ENCODE data around the gene OR8A1. TPM values are rescaled to one million over a fixed set of nuclear protein-coding genes. Genes with fewer than 3 reads are reported as not detected.
A peak's percentile ranks its signal among the peaks of the same experiment; 100 is the strongest.

The OR8A1 gene
- total RNA-seq = not detected
- long read RNA-seq = 0 reads

GRCh38 chr11:124569697-124570096, at the start of gene OR8A1:
TSS of gene OR8A1 (plus strand) at chr11:124569997. CDS start at chr11:124570120, 123 bp downstream.
- intact Hi-C loops (cut with micrococcal nuclease) = no loop called here
- no peak for ATAC-seq
- DNase-seq = no peak

GRCh38 chr11:124520550-124520854, 49.3 kb upstream of the OR8A1 start:
- no peak for DNase-seq
- ATAC-seq = no peak
- intact Hi-C loops (cut with micrococcal nuclease) = no loop called here

DNA sequence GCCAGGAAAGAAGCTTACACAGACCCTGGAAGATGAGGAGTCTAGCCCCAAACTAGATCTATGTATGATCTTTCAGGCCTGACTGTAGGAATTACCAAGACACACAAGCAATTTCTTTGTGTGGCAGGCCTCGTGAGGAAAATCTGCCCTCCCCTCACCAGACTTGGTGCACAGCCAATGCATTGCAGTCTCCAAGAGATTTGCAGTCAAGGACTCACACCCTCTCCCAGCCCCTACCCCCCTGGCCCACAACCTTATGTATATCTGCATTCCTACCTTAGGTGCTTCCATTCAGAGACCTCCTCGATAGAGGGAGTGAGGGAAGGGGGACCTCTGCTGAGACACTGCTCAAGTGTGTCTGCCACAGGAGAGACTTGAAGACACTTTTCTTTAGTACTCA, 36.2 kb upstream of the OR8A1 start:
- intact Hi-C loops (cut with micrococcal nuclease) = no loop called here
- no peak for ATAC-seq
- no peak for DNase-seq

DNA sequence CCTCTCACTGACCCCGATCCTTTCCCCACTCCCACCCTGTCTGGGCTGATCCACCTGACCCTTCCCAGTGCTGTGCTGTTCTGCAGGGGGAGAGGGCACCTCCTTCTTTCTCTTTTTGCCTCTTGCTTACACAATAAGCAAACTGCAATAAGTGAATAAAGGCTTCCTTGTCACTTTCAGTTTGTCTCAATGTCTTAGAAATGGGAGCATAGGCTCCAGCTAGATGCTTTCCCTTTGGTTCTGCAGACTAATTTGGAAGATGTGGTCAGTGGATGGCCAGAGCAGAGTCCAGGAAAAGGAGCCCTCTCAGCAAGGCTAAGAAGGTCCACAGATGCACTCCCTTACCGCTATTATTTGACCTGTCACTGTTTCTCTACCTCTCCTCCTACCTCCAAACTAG, 35.7 kb upstream of the OR8A1 start:
- intact Hi-C loops (cut with micrococcal nuclease) = no loop called here
- DNase-seq (no peak), ATAC-seq (no peak)

GRCh38 chr11:124535552-124536232, 34.1 kb upstream of the OR8A1 start:
- no peak for DNase-seq

GRCh38 chr11:124536520-124536919, 33.3 kb upstream of the OR8A1 start:
- DNase-seq (peak; percentile 46), ATAC-seq (peak; percentile 88)
- intact Hi-C loops (cut with micrococcal nuclease) = loop anchor here (2.0 kb wide), 1 partner anchor 66 kb away; no protein-coding TSS in a partner anchor

More at GRCh38 chr11:124535552-124536232, 34.1 kb upstream of the OR8A1 start:
- intact Hi-C loops (cut with micrococcal nuclease) = loop anchor here (2.0 kb wide), 1 partner anchor 65 kb away; no protein-coding TSS in a partner anchor
- ATAC-seq = no peak

DNA sequence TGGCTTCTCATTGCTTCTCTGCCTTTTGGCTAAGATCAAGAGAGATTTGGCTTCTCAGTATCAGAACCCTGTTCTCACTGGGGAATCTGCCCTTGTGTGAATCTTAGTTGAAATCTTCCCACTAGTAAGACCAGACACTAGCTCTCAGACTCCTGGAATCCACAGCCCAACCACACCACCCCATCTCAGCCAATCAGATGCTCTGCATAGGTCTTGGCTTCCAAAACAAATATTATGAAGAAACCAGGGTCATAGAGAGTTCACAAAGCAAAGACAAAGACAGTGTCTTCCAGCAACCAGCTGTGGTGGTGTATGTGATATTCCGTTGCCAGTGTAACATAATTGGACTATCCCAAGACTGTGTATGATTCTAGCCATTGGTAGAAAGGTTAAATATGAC, 31.8 kb upstream of the OR8A1 start:
- ATAC-seq (peak; percentile 93), DNase-seq (no peak)
- intact Hi-C loops (cut with micrococcal nuclease) = no loop called here

- intact Hi-C loops (cut with micrococcal nuclease) = no loop called here
These were observed 28.6 kb upstream of the OR8A1 start for GRCh38 chr11:124541204-124541603.

DNA sequence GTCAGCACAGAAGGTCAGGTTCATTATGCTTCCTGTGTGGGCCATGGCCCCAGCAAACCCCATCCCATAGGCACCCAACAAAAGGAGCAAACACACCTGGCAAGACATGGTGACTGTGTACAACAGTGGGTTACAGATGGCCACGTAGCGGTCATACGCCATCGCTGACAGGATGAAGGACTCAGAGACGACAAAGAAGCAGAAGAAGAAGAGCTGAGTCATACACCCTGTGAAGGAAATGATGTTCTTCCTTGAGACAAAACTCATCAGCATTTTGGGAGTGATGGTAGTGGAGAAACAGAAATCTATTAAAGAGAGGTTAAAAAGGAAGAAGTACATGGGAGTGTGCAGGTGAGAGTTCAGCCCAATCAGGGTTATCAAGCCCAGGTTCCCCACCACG, 26.7 kb upstream of the OR8A1 start:
- no peak for ATAC-seq
- intact Hi-C loops (cut with micrococcal nuclease) = no loop called here

More at GRCh38 chr11:124541204-124541603, 28.6 kb upstream of the OR8A1 start:
- ATAC-seq = no peak
- DNase-seq = no peak

GRCh38 chr11:124543554-124543953, 26.2 kb upstream of the OR8A1 start, which contains the start of gene OR8B12:
TSS of gene OR8B12 (minus strand) at chr11:124543654. CDS start at chr11:124543654, 0 bp downstream.
- DNase-seq = no peak
- no peak for ATAC-seq
- intact Hi-C loops (cut with micrococcal nuclease) = no loop called here

More for the DNA sequence above, 26.7 kb upstream of the OR8A1 start:
- no peak for DNase-seq

DNA sequence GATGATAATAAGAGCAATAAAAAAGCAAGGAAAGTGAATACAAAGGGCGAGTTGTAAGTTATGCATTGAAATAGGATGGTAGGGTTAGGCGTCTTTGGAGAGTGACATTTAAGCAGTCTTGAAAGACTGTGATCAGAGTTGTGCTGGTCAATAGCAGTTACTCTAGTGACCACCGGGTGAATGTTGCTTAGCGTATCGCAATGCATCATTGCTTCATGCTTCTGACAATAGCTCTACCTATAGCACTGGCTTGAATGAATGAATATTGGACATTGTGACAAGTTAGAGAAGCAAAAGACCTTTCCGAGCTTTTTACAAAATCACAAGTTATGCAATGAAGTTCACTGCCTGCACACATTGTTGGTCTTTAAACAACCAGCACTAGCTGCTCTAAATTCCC, 18.6 kb upstream of the OR8A1 start:
- DNase-seq (no peak), ATAC-seq (no peak)
- intact Hi-C loops (cut with micrococcal nuclease) = no loop called here

- no peak for ATAC-seq
- intact Hi-C loops (cut with micrococcal nuclease) = no loop called here
- DNase-seq = no peak
These were observed 17.8 kb upstream of the OR8A1 start for GRCh38 chr11:124551987-124552386.

- DNase-seq = no peak
- intact Hi-C loops (cut with micrococcal nuclease) = no loop called here
These were observed 13.0 kb upstream of the OR8A1 start for GRCh38 chr11:124556828-124557227.

GRCh38 chr11:124570160-124570559, 363 bp downstream of the OR8A1 start:
- intact Hi-C loops (cut with micrococcal nuclease) = no loop called here
- DNase-seq (no peak), ATAC-seq (no peak)

More at GRCh38 chr11:124556828-124557227, 13.0 kb upstream of the OR8A1 start:
- no peak for ATAC-seq

DNA sequence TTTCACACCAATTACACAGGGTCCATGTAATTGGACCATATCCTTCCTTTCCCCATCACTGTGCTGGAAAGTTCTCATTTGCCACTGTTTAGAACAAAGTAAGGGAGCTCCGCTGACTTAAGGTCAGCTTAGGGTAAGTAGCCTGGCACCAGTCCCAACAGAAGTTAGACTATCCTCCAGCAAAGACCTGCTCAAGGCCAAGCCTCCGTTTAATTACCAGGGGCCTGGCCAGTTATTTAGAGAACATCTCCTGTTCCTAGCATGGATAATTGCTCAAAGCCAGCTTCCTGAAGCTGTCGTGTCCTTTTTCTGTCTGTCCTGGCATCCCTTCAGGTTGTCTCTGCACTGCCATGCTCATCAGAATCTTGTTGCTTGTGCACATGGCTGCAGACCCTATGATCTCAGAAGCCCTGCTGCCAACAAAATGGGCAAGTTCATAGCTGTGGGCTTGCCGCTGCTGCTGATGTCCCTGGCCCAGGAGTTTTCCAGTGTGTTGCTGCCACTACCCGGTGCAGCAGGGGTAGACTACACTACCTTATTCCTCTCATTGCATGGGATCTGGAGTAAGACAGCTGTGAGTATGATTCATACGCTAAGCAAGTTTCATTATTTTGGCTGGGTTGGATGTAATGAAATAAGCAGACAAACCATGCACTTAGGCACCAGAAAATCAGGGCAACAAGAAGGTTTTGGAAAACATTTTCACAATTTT, 8.1 kb downstream of the OR8A1 start:
- intact Hi-C loops (cut with micrococcal nuclease) = no loop called here
- DNase-seq (no peak), ATAC-seq (peak; percentile 73)

GRCh38 chr11:124578761-124579160, 9.0 kb downstream of the OR8A1 start:
- DNase-seq = no peak
- ATAC-seq = no peak
- intact Hi-C loops (cut with micrococcal nuclease) = no loop called here

GRCh38 chr11:124581817-124582216, 12.0 kb downstream of the OR8A1 start:
- ATAC-seq (no peak), DNase-seq (no peak)
- intact Hi-C loops (cut with micrococcal nuclease) = loop anchor here (2.0 to 10.0 kb wide), 2 partner anchors 167 to 507 kb away; no protein-coding TSS in a partner anchor

DNA sequence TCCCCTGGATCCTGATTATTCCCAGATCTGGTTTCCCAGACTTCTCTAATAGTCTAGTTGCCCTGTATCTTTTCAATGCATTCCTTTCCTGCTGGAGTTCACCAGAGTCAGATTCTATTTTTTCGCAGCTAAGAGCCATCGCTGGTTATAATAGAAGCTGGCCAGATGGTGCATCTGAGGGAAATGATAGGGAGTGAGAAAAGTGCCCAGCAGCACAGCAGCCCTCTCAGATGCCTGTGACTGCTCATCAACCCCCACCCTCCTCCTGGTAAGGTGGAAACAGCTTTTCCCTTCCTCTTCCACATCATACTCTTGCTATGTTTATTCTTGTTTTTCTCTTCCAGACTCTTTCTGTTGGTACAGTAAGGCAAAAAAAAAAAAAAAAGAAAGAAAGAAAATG, 12.8 kb downstream of the OR8A1 start:
- intact Hi-C loops (cut with micrococcal nuclease) = loop anchor here (2.0 to 10.0 kb wide), 2 partner anchors 168 to 508 kb away; no protein-coding TSS in a partner anchor
- no peak for DNase-seq

DNA sequence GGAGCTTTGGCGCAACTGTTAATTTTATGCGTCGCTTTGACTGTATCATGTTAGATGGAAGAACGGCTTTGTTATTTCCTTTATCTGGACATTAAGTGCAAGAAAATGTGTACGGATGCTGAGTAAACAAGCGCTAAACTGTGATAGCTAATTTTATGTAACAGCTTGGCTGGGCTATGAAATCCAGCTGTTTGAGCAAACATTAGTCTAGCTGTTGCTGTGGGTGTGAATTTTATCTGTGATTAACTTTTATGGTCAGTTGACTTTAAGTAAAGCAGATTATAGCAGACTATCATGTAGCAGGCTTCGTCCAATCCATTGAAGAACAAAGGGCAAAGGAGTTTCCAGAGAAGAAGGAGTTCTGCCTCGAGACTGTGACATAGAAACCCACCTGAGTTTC, 14.0 kb downstream of the OR8A1 start:
- no peak for ATAC-seq
- intact Hi-C loops (cut with micrococcal nuclease) = loop anchor here (2.0 to 10.0 kb wide), 2 partner anchors 169 to 509 kb away; no protein-coding TSS in a partner anchor
- DNase-seq = no peak

More for the DNA sequence above, 12.8 kb downstream of the OR8A1 start:
- no peak for ATAC-seq

DNA sequence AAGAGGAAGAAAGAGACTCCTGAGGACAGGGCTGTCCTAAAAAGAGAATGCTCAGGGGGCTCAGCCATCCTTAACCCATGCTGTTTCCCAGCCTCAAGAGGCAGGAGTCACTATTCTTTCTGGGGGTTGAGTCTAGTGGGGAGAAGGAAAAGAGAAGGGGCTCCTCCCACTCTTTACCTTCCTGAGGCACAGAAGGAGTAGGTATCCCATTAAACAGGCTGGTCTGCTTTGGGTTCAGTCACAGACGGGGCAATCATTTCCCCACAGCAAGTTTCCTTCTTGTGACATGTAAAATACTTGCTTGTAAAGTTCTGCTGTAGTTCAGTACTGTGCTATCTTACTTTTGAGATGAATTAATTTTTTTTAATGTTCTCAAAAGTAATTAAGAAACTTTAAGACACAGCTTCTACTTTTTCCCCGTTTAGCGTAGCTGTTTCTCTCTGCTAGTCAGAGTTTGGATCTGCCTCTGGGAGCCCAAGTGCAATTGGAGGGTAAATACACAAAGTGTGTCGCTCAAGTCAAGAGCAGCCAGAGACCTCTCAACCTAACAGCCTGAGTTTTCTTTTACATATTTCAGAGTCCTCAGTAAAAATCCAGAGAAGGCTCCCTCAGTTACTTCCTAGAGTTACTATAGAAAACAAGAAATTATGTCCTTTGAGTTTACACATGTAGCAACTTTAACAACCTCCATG, 15.0 kb downstream of the OR8A1 start:
- DNase-seq = no peak
- ATAC-seq = no peak
- intact Hi-C loops (cut with micrococcal nuclease) = loop anchor here (10.0 kb wide), 1 partner anchor 510 kb away; no protein-coding TSS in a partner anchor
